Small intestine (tissue), 7 donors: ENCODE data around the gene TRIM24. TPM values are rescaled to one million over a fixed set of nuclear protein-coding genes. Genes with fewer than 3 reads are reported as not detected.
A peak's percentile ranks its signal among the peaks of the same experiment; 100 is the strongest.

Experiments used
- DNase-seq, 2 donors: peaks; one replicate each; pipeline versions ENCODE4 v3.0.0 to v3.0.0-alpha.2; 2013
- FAIRE-seq: peaks from 2 replicates; lab custom pipeline; 2012; peaks lifted over from hg19 to GRCh38; lab: Jason Lieb, UNC
- H3K27ac ChIP-seq, 3 donors: one replicate each; pipeline ENCODE4 v1.5.1; 2013; ENCODE audit warnings: low read length in 2 of 3, mild to moderate bottlenecking in 2 of 3, control low read depth in 1 of 3, inconsistent platforms in 1 of 3, low read depth in 1 of 3, moderate library complexity in 1 of 3
- H3K27me3 ChIP-seq, 3 donors: one replicate each; pipeline ENCODE4 v1.6.1; 2013; ENCODE audit warnings: low read length in 3 of 3, inconsistent platforms in 1 of 3; ENCODE audit not compliant: control insufficient read depth in 3 of 3, insufficient read depth in 3 of 3
- H3K36me3 ChIP-seq, 3 donors: one replicate each; pipeline ENCODE4 v1.6.1; 2013; ENCODE audit warnings: low read length in 3 of 3, inconsistent platforms in 1 of 3, low read depth in 1 of 3, mild to moderate bottlenecking in 1 of 3, moderate library complexity in 1 of 3; ENCODE audit not compliant: control insufficient read depth in 3 of 3, insufficient read depth in 2 of 3
- H3K4me1 ChIP-seq, 3 donors: one replicate each; pipeline ENCODE4 v1.6.1; 2013; ENCODE audit warnings: low read length in 2 of 3, inconsistent platforms in 1 of 3, low read depth in 1 of 3, mild to moderate bottlenecking in 1 of 3, moderate library complexity in 1 of 3; ENCODE audit not compliant: control insufficient read depth in 3 of 3, insufficient read depth in 2 of 3
- H3K4me3 ChIP-seq, 3 donors: one replicate each; pipeline ENCODE4 v1.5.1; 2013; ENCODE audit warnings: low read length in 3 of 3, control low read depth in 1 of 3, inconsistent platforms in 1 of 3, low read depth in 1 of 3, mild to moderate bottlenecking in 1 of 3, moderate library complexity in 1 of 3
- H3K9me3 ChIP-seq, 2 donors: one replicate each; pipeline ENCODE4 v1.6.1; 2013; ENCODE audit warnings: low read depth in 1 of 2, low read length in 1 of 2; ENCODE audit not compliant: control insufficient read depth in 2 of 2, insufficient read depth in 1 of 2
- whole genome bisulfite sequencing, 3 donors: extraction: QIAGEN DNeasy Blood & Tissue Kit; methylation state at CpG; one replicate each; pipeline ENCODE4 v1.1.7; 2013; 5-methylcytosine and 5-hydroxymethylcytosine counted together
- polyA plus RNA-seq, 4 donors: library from polyadenylated mRNA; stranded (reverse) in 3 of 4; unstranded in 1 of 4; fragments of 200-250 nt in 3 of 4; fragments of 120-200 nt in 1 of 4; gene quantifications; one replicate each; pipeline versions ENCODE4 v1.2.1 to v1.2.3, GENCODE V29; 2013
- donor health status: healthy with polysubstance abuse.
- donor health status: control.
- donor health status: control.
- donor health status: Bipolar disorder and iron deficiency.
- donor health status: healthy.

The TRIM24 gene
- polyA plus RNA-seq, 4 donors, result 5.8 to 37.3 (median 9.8) TPM

GRCh38 chr7:138606236-138606635 is 146.2 kb downstream of the TRIM24 start:
- FAIRE-seq (no peak), DNase-seq (peak in 1 of 2 donors; percentile 9)
- Histone ChIP-seq H3K27ac (no peak overlapping the region), H3K9me3 (peaks cover 0 to 15% of the 10 kb centered on the region in 2 donors), H3K4me3 (no peak overlapping the region), H3K4me1 (peaks cover 0 to 18% (median 0%) of the 10 kb centered on the region in 3 donors), H3K27me3 (no peaks in the 10 kb centered on the region), H3K36me3 (no peaks in the 10 kb centered on the region)
- WGBS, 3 donors, result 86 to 95% (median 93%) methylated on average over 3 of the region's 3 CpGs

GRCh38 chr7:138607216-138608126 is 147.4 kb downstream of the TRIM24 start:
- whole genome bisulfite sequencing, 3 donors, result 82 to 85% (median 83%) methylated on average over 11 of the region's 11 CpGs
- Histone ChIP-seq H3K9me3 (peaks cover 0 to 15% of the 10 kb centered on the region in 2 donors), H3K27me3 (no peaks in the 10 kb centered on the region), H3K27ac (no peak overlapping the region), H3K4me3 (no peak overlapping the region), H3K4me1 (peaks cover 0 to 19% (median 0%) of the 10 kb centered on the region in 3 donors), H3K36me3 (no peaks in the 10 kb centered on the region)
- DNase-seq (no peak), FAIRE-seq (no peak)

GRCh38 chr7:138608275-138608674 is 148.2 kb downstream of the TRIM24 start:
- WGBS, 3 donors, result 53 to 81% (median 63%) methylated on average over 12 of the region's 12 CpGs

GRCh38 chr7:138610671-138611170 is 150.7 kb downstream of the TRIM24 start:
- 68 to 79% (median 77%) methylated on average over 7 of the region's 7 CpGs for WGBS, 3 donors
- Histone ChIP-seq H3K27ac (peak overlapping the region in 1 of 3 donors; percentile 73), H3K27me3 (no peaks in the 10 kb centered on the region), H3K9me3 (peaks cover 0 to 13% of the 10 kb centered on the region in 2 donors), H3K36me3 (no peaks in the 10 kb centered on the region), H3K4me3 (no peak overlapping the region), H3K4me1 (peaks cover 0 to 9% (median 0%) of the 10 kb centered on the region in 3 donors)
- no peak for FAIRE-seq
- DNase-seq, result peak in 1 of 2 donors; percentile 82

More at GRCh38 chr7:138608275-138608674, 148.2 kb downstream of the TRIM24 start:
- DNase-seq (no peak), FAIRE-seq (no peak)
- H3K4me1 ChIP-seq, result peaks cover 0 to 15% (median 0%) of the 10 kb centered on the region in 3 donors
- no peaks in the 10 kb centered on the region for H3K36me3 ChIP-seq
- H3K27ac ChIP-seq, result no peak overlapping the region
- no peak overlapping the region for H3K4me3 ChIP-seq
- peaks cover 0 to 15% of the 10 kb centered on the region in 2 donors for H3K9me3 ChIP-seq
- H3K27me3 ChIP-seq, result no peaks in the 10 kb centered on the region

- H3K27ac ChIP-seq, result no peak overlapping the region
- DNase-seq (no peak), FAIRE-seq (no peak)
- H3K36me3 ChIP-seq, result no peaks in the 10 kb centered on the region
- H3K27me3 ChIP-seq, result no peaks in the 10 kb centered on the region
- 94 to 96% (median 94%) methylated on average over 2 of the region's 2 CpGs for WGBS, 3 donors
- peaks cover 0 to 9% (median 0%) of the 10 kb centered on the region in 3 donors for H3K4me1 ChIP-seq
- no peaks in the 10 kb centered on the region for H3K9me3 ChIP-seq
- H3K4me3 ChIP-seq, result no peak overlapping the region
Observed at GRCh38 chr7:138613630-138614029, 153.6 kb downstream of the TRIM24 start.

- 95 to 98% (median 95%) methylated on average over 6 of the region's 6 CpGs for WGBS, 3 donors
Observed at GRCh38 chr7:138616085-138616484, 156.0 kb downstream of the TRIM24 start.

GRCh38 chr7:138618506-138618905 is 158.4 kb downstream of the TRIM24 start:
- Histone ChIP-seq H3K4me1 (peaks cover 0 to 4% (median 0%) of the 10 kb centered on the region in 3 donors), H3K27me3 (no peaks in the 10 kb centered on the region), H3K4me3 (no peak overlapping the region), H3K9me3 (no peaks in the 10 kb centered on the region), H3K36me3 (no peaks in the 10 kb centered on the region), H3K27ac (no peak overlapping the region)
- WGBS, 3 donors, result 95 to 99% (median 99%) methylated on average over 10 of the region's 10 CpGs
- DNase-seq (no peak), FAIRE-seq (no peak)

More at GRCh38 chr7:138616085-138616484, 156.0 kb downstream of the TRIM24 start:
- H3K4me3 ChIP-seq, result no peak overlapping the region
- H3K9me3 ChIP-seq, result no peaks in the 10 kb centered on the region
- peaks cover 0 to 6% (median 0%) of the 10 kb centered on the region in 3 donors for H3K4me1 ChIP-seq
- no peak overlapping the region for H3K27ac ChIP-seq
- DNase-seq, result no peak
- no peaks in the 10 kb centered on the region for H3K36me3 ChIP-seq
- no peak for FAIRE-seq
- no peaks in the 10 kb centered on the region for H3K27me3 ChIP-seq

GRCh38 chr7:138618933-138619332 is 158.9 kb downstream of the TRIM24 start:
- Histone ChIP-seq H3K4me3 (no peak overlapping the region), H3K36me3 (no peaks in the 10 kb centered on the region), H3K9me3 (no peaks in the 10 kb centered on the region), H3K27ac (no peak overlapping the region), H3K27me3 (no peaks in the 10 kb centered on the region), H3K4me1 (peaks cover 0 to 4% (median 0%) of the 10 kb centered on the region in 3 donors)
- no peak for FAIRE-seq
- no peak for DNase-seq
